Measurements from ENCODE around the gene RGS6.

RGS6 gene

GRCh38 chr14:72154645-72155378 is 222.6 kb downstream of the RGS6 start:
- no peaks in the 10 kb centered on the region for H3K9me3 ChIP-seq (ENCODE audit: control insufficient read depth in 2 of 2, low read length in 2 of 2)
- H3K4me1 ChIP-seq (ENCODE audit: control insufficient read depth, insufficient read depth, low read length), result no peaks in the 10 kb centered on the region
- H3K4me3 ChIP-seq (ENCODE audit: low read length in 2 of 2), result no peak overlapping the region
- no peak overlapping the region for H3K27ac ChIP-seq (ENCODE audit: low read length)
- H3K27me3 ChIP-seq (ENCODE audit: control insufficient read depth in 1 of 2, insufficient read depth in 2 of 2, low read length in 2 of 2), result no peaks in the 10 kb centered on the region
- no peaks in the 10 kb centered on the region for H3K36me3 ChIP-seq (ENCODE audit: control insufficient read depth in 2 of 2, insufficient read depth in 2 of 2, low read length in 2 of 2)
- H3K9ac ChIP-seq (ENCODE audit: low read length in 2 of 2), result no peak overlapping the region

GRCh38 chr14:72155379-72155993 is 223.3 kb downstream of the RGS6 start:
- Histone ChIP-seq H3K27ac (ENCODE audit: low read length) (no peak overlapping the region), H3K4me1 (ENCODE audit: control insufficient read depth, insufficient read depth, low read length) (no peaks in the 10 kb centered on the region), H3K36me3 (ENCODE audit: control insufficient read depth in 2 of 2, insufficient read depth in 2 of 2, low read length in 2 of 2) (no peaks in the 10 kb centered on the region), H3K27me3 (ENCODE audit: control insufficient read depth in 1 of 2, insufficient read depth in 2 of 2, low read length in 2 of 2) (no peaks in the 10 kb centered on the region), H3K9me3 (ENCODE audit: control insufficient read depth in 2 of 2, low read length in 2 of 2) (no peaks in the 10 kb centered on the region), H3K9ac (ENCODE audit: low read length in 2 of 2) (no peak overlapping the region), H3K4me3 (ENCODE audit: low read length in 2 of 2) (no peak overlapping the region)

- Histone ChIP-seq H3K4me3 (ENCODE audit: low read length in 2 of 2) (no peak overlapping the region), H3K36me3 (ENCODE audit: control insufficient read depth in 2 of 2, insufficient read depth in 2 of 2, low read length in 2 of 2) (no peaks in the 10 kb centered on the region)
Observed at GRCh38 chr14:72164420-72165228, 232.4 kb downstream of the RGS6 start.

GRCh38 chr14:72165229-72165698 is 233.0 kb downstream of the RGS6 start:
- Histone ChIP-seq H3K9ac (ENCODE audit: low read length in 2 of 2) (no peak overlapping the region), H3K4me3 (ENCODE audit: low read length in 2 of 2) (no peak overlapping the region), H3K36me3 (ENCODE audit: control insufficient read depth in 2 of 2, insufficient read depth in 2 of 2, low read length in 2 of 2) (no peaks in the 10 kb centered on the region), H3K4me1 (ENCODE audit: control insufficient read depth, insufficient read depth, low read length) (no peaks in the 10 kb centered on the region), H3K27me3 (ENCODE audit: control insufficient read depth in 1 of 2, insufficient read depth in 2 of 2, low read length in 2 of 2) (no peaks in the 10 kb centered on the region), H3K27ac (ENCODE audit: low read length) (no peak overlapping the region), H3K9me3 (ENCODE audit: control insufficient read depth in 2 of 2, low read length in 2 of 2) (peaks cover 0 to 5% of the 10 kb centered on the region in 2 donors)

More at GRCh38 chr14:72164420-72165228, 232.4 kb downstream of the RGS6 start:
- no peak overlapping the region for H3K9ac ChIP-seq (ENCODE audit: low read length in 2 of 2)
- no peaks in the 10 kb centered on the region for H3K27me3 ChIP-seq (ENCODE audit: control insufficient read depth in 1 of 2, insufficient read depth in 2 of 2, low read length in 2 of 2)
- no peak overlapping the region for H3K27ac ChIP-seq (ENCODE audit: low read length)
- H3K4me1 ChIP-seq (ENCODE audit: control insufficient read depth, insufficient read depth, low read length), result no peaks in the 10 kb centered on the region
- peaks cover 0 to 5% of the 10 kb centered on the region in 2 donors for H3K9me3 ChIP-seq (ENCODE audit: control insufficient read depth in 2 of 2, low read length in 2 of 2)

- no peaks in the 10 kb centered on the region for H3K36me3 ChIP-seq (ENCODE audit: control insufficient read depth in 2 of 2, insufficient read depth in 2 of 2, low read length in 2 of 2)
- peaks cover 0 to 5% of the 10 kb centered on the region in 2 donors for H3K9me3 ChIP-seq (ENCODE audit: control insufficient read depth in 2 of 2, low read length in 2 of 2)
- no peak overlapping the region for H3K4me3 ChIP-seq (ENCODE audit: low read length in 2 of 2)
- no peaks in the 10 kb centered on the region for H3K4me1 ChIP-seq (ENCODE audit: control insufficient read depth, insufficient read depth, low read length)
- H3K9ac ChIP-seq (ENCODE audit: low read length in 2 of 2), result no peak overlapping the region
- H3K27ac ChIP-seq (ENCODE audit: low read length), result no peak overlapping the region
- no peaks in the 10 kb centered on the region for H3K27me3 ChIP-seq (ENCODE audit: control insufficient read depth in 1 of 2, insufficient read depth in 2 of 2, low read length in 2 of 2)
Observed at GRCh38 chr14:72169521-72169920, 237.3 kb downstream of the RGS6 start.

- Histone ChIP-seq H3K4me1 (ENCODE audit: control insufficient read depth, insufficient read depth, low read length) (no peaks in the 10 kb centered on the region), H3K27me3 (ENCODE audit: control insufficient read depth in 1 of 2, insufficient read depth in 2 of 2, low read length in 2 of 2) (peaks cover 0 to 2% of the 10 kb centered on the region in 2 donors), H3K9ac (ENCODE audit: low read length in 2 of 2) (no peak overlapping the region), H3K36me3 (ENCODE audit: control insufficient read depth in 2 of 2, insufficient read depth in 2 of 2, low read length in 2 of 2) (no peaks in the 10 kb centered on the region), H3K4me3 (ENCODE audit: low read length in 2 of 2) (no peak overlapping the region), H3K9me3 (ENCODE audit: control insufficient read depth in 2 of 2, low read length in 2 of 2) (peaks cover 0 to 3% of the 10 kb centered on the region in 2 donors), H3K27ac (ENCODE audit: low read length) (no peak overlapping the region)
Observed at GRCh38 chr14:72172049-72172448, 239.8 kb downstream of the RGS6 start.

- no peak overlapping the region for H3K9ac ChIP-seq (ENCODE audit: low read length in 2 of 2)
- no peaks in the 10 kb centered on the region for H3K4me1 ChIP-seq (ENCODE audit: control insufficient read depth, insufficient read depth, low read length)
Observed at GRCh38 chr14:72172597-72172996, 240.4 kb downstream of the RGS6 start.

GRCh38 chr14:72173038-72173720 is 240.9 kb downstream of the RGS6 start:
- no peak overlapping the region for H3K27ac ChIP-seq (ENCODE audit: low read length)

More at GRCh38 chr14:72172597-72172996, 240.4 kb downstream of the RGS6 start:
- H3K27me3 ChIP-seq (ENCODE audit: control insufficient read depth in 1 of 2, insufficient read depth in 2 of 2, low read length in 2 of 2), result peaks cover 0 to 2% of the 10 kb centered on the region in 2 donors
- no peak overlapping the region for H3K27ac ChIP-seq (ENCODE audit: low read length)
- H3K36me3 ChIP-seq (ENCODE audit: control insufficient read depth in 2 of 2, insufficient read depth in 2 of 2, low read length in 2 of 2), result no peaks in the 10 kb centered on the region
- no peaks in the 10 kb centered on the region for H3K9me3 ChIP-seq (ENCODE audit: control insufficient read depth in 2 of 2, low read length in 2 of 2)
- no peak overlapping the region for H3K4me3 ChIP-seq (ENCODE audit: low read length in 2 of 2)

GRCh38 chr14:72177251-72177650 is 245.0 kb downstream of the RGS6 start:
- H3K4me1 ChIP-seq (ENCODE audit: control insufficient read depth, insufficient read depth, low read length), result no peaks in the 10 kb centered on the region
- peaks cover 0 to 2% of the 10 kb centered on the region in 2 donors for H3K27me3 ChIP-seq (ENCODE audit: control insufficient read depth in 1 of 2, insufficient read depth in 2 of 2, low read length in 2 of 2)
- no peak overlapping the region for H3K4me3 ChIP-seq (ENCODE audit: low read length in 2 of 2)
- no peak overlapping the region for H3K9ac ChIP-seq (ENCODE audit: low read length in 2 of 2)
- no peak overlapping the region for H3K27ac ChIP-seq (ENCODE audit: low read length)
- H3K36me3 ChIP-seq (ENCODE audit: control insufficient read depth in 2 of 2, insufficient read depth in 2 of 2, low read length in 2 of 2), result no peaks in the 10 kb centered on the region
- H3K9me3 ChIP-seq (ENCODE audit: control insufficient read depth in 2 of 2, low read length in 2 of 2), result no peaks in the 10 kb centered on the region

More at GRCh38 chr14:72173038-72173720, 240.9 kb downstream of the RGS6 start:
- no peak overlapping the region for H3K4me3 ChIP-seq (ENCODE audit: low read length in 2 of 2)
- H3K36me3 ChIP-seq (ENCODE audit: control insufficient read depth in 2 of 2, insufficient read depth in 2 of 2, low read length in 2 of 2), result no peaks in the 10 kb centered on the region
- no peaks in the 10 kb centered on the region for H3K9me3 ChIP-seq (ENCODE audit: control insufficient read depth in 2 of 2, low read length in 2 of 2)
- H3K4me1 ChIP-seq (ENCODE audit: control insufficient read depth, insufficient read depth, low read length), result no peaks in the 10 kb centered on the region
- H3K27me3 ChIP-seq (ENCODE audit: control insufficient read depth in 1 of 2, insufficient read depth in 2 of 2, low read length in 2 of 2), result peaks cover 0 to 2% of the 10 kb centered on the region in 2 donors
- no peak overlapping the region for H3K9ac ChIP-seq (ENCODE audit: low read length in 2 of 2)

GRCh38 chr14:72178517-72178916 is 246.3 kb downstream of the RGS6 start:
- Histone ChIP-seq H3K36me3 (ENCODE audit: control insufficient read depth in 2 of 2, insufficient read depth in 2 of 2, low read length in 2 of 2) (no peaks in the 10 kb centered on the region), H3K4me3 (ENCODE audit: low read length in 2 of 2) (no peak overlapping the region), H3K9me3 (ENCODE audit: control insufficient read depth in 2 of 2, low read length in 2 of 2) (no peaks in the 10 kb centered on the region), H3K27ac (ENCODE audit: low read length) (no peak overlapping the region), H3K4me1 (ENCODE audit: control insufficient read depth, insufficient read depth, low read length) (no peaks in the 10 kb centered on the region), H3K27me3 (ENCODE audit: control insufficient read depth in 1 of 2, insufficient read depth in 2 of 2, low read length in 2 of 2) (peaks cover 0 to 2% of the 10 kb centered on the region in 2 donors), H3K9ac (ENCODE audit: low read length in 2 of 2) (no peak overlapping the region)

Data from stomach smooth muscle (tissue), 2 donors.